HG03432 (cell line): ENCODE results near the gene GNAI3.
"Not testable (repeated sequence)": the region's sequence is repeated elsewhere in the genome, so short reads cannot be mapped to it uniquely, and the experiment has no call there.

ENCODE experiments used
- ATAC-seq: cut with Tn5 transposase; IDR thresholded peaks from one replicate; pipeline ENCODE4 v1.9.1; 2021; ENCODE audit warnings: mild to moderate bottlenecking, moderate library complexity; ENCODE audit not compliant: unreplicated experiment

Gene GNAI3

GRCh38 chr1:109657970-109658369 lies 109.6 kb downstream of the GNAI3 start:
- no peak for ATAC-seq

GRCh38 chr1:109658533-109659042 lies 110.2 kb downstream of the GNAI3 start:
- no peak for ATAC-seq

- no peak for ATAC-seq
These were observed 110.7 kb downstream of the GNAI3 start for GRCh38 chr1:109659145-109659544.

GRCh38 chr1:109659997-109660690 lies 111.7 kb downstream of the GNAI3 start:
- no peak for ATAC-seq

- not testable (repeated sequence) for ATAC-seq
These were observed 112.2 kb downstream of the GNAI3 start for GRCh38 chr1:109660691-109661026.

- no peak for ATAC-seq
These were observed 113.0 kb downstream of the GNAI3 start for GRCh38 chr1:109661391-109661790.

- ATAC-seq = no peak
These were observed 116.3 kb downstream of the GNAI3 start for GRCh38 chr1:109664671-109665070.

- ATAC-seq = peak; percentile 97
These were observed 119.2 kb downstream of the GNAI3 start, which contains the start of gene GSTM2 for GRCh38 chr1:109667452-109668122. Gene GSTM2 (plus strand): TSS chr1:109668057. CDS start chr1:109668116, 59 bp downstream.
